Lower lobe of right lung (tissue), 2 donors: ENCODE results near the gene HAGHL. TPM values are rescaled to one million over a fixed set of nuclear protein-coding genes. Genes with fewer than 3 reads are reported as not detected.

Experiments used
- ATAC-seq, 2 donors: fragments of 200-7000 bp; cut with Tn5 transposase; one replicate each; pipeline ENCODE4 v1.9.1; 2020 to 2022; ENCODE audit warnings: mild to moderate bottlenecking in 2 of 2, moderate library complexity in 2 of 2
- DNase-seq: peaks from one replicate; pipeline ENCODE4 v3.0.0-alpha.2; 2020
- H3K27ac ChIP-seq: fragments of 200-600 bp; one replicate; pipeline ENCODE4 v1.8.0; 2022
- H3K27me3 ChIP-seq: fragments of 200-600 bp; one replicate; pipeline ENCODE4 v1.8.0; 2022; ENCODE audit warnings: low read depth
- H3K36me3 ChIP-seq: fragments of 200-600 bp; one replicate; pipeline ENCODE4 v1.8.0; 2022; ENCODE audit warnings: mild to moderate bottlenecking
- H3K4me1 ChIP-seq: fragments of 200-600 bp; one replicate; pipeline ENCODE4 v1.8.0; 2022
- H3K4me3 ChIP-seq: fragments of 200-600 bp; one replicate; pipeline ENCODE4 v1.8.0; 2022; ENCODE audit warnings: mild to moderate bottlenecking
- H3K9me3 ChIP-seq: fragments of 200-600 bp; one replicate; pipeline ENCODE4 v1.8.0; 2022
- CTCF ChIP-seq: fragments of 200-600 bp; IDR thresholded peaks from one replicate; pipeline ENCODE4 v1.8.0; 2022; ENCODE audit warnings: antibody characterized with exemption, mild to moderate bottlenecking
- intact Hi-C: fragments of 100-400 bp; cut with DNase I; formaldehyde crosslinking; loops from one replicate; pipeline ENCODE4 v1.11.0; 2022
- total RNA-seq: library from RNA; stranded (reverse); fragmentation: NEBNext Ultra II Directional; extraction: Animal tissue kit (Norgen Biotek cat#: 25700); gene quantifications from one replicate; pipeline ENCODE4 v1.2.1, GENCODE V29; 2021
- donor health status: DM: no; HTN: yes; CAD: no; lungs with severe emphysema.

The HAGHL gene
- total RNA-seq, 1 donor from 2014 or later = 15.6 TPM

- peaks cover 91% of the 10 kb centered on the region for H3K27me3 ChIP-seq
- peaks cover 11% of the 10 kb centered on the region for H3K4me1 ChIP-seq
- H3K4me3 ChIP-seq = no peak overlapping the region
- no peak for TF ChIP-seq CTCF
- intact Hi-C loops = no loop called here
- no peak for ATAC-seq
- H3K36me3 ChIP-seq = no peaks in the 10 kb centered on the region
- H3K9me3 ChIP-seq = no peaks in the 10 kb centered on the region
- no peak for DNase-seq
- no peak overlapping the region for H3K27ac ChIP-seq
Measured at GRCh38 chr16:704552-705380, 22.1 kb upstream of the HAGHL start.

- ATAC-seq = no peak
- no peak for TF ChIP-seq CTCF
- intact Hi-C loops = no loop called here
- Histone ChIP-seq H3K27me3 (peaks cover 91% of the 10 kb centered on the region), H3K36me3 (no peaks in the 10 kb centered on the region), H3K4me1 (peaks cover 11% of the 10 kb centered on the region), H3K27ac (no peak within 1 kb of the TSS), H3K4me3 (no peak within 1 kb of the TSS), H3K9me3 (no peaks in the 10 kb centered on the region)
- no peak for DNase-seq
Measured at GRCh38 chr16:705431-706188, 21.3 kb upstream of the HAGHL start, which contains the start of gene FBXL16. Gene FBXL16, minus strand, starts transcription at chr16:705801. Its CDS starts 8,396 bp downstream, at chr16:697405.

DNA sequence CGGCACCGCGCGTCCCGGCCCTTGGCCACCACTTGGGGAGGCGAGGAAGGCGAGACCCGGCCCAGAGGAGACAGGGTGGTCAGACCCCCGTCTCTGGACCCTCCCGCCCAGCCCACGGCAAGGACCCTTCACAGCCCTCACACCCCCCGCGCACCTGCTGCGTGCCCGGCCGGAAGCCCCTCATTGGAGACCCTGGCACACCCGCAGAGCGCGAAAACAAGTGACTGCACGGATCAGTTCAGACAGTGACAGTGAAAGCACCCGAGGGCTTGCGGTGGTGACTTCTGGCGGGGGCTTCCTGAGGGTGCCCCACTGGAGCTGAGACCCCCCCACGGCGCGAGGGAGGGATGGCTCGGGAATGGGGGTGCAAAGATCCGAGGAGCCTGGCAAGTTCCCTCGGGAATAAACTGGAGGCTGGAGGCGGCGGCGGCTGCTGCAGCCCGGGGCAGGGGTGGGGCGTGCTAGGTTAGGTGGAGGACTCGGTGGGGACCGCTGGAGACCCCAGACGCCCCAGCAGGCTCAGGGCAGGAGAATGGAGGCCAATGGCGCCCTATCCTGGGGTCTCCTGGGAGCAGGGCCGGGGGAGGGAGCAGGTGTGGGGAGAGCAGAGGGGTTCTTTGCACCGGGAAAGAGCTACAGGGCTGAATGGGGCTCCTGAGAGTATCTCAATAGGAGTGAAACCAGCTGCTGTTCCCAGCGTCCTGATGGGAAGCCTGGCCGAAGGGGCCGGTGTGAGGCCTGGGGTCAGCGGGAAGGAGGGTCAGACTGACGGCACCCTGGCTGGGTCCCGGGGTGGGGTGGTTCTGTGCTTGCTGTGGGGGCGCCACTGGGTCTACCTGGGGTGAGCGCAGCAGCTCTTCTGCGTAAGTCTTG lies 20.5 kb upstream of the HAGHL start:
- H3K27ac ChIP-seq = no peak overlapping the region
- no peak for ATAC-seq
- intact Hi-C loops = no loop called here

DNA sequence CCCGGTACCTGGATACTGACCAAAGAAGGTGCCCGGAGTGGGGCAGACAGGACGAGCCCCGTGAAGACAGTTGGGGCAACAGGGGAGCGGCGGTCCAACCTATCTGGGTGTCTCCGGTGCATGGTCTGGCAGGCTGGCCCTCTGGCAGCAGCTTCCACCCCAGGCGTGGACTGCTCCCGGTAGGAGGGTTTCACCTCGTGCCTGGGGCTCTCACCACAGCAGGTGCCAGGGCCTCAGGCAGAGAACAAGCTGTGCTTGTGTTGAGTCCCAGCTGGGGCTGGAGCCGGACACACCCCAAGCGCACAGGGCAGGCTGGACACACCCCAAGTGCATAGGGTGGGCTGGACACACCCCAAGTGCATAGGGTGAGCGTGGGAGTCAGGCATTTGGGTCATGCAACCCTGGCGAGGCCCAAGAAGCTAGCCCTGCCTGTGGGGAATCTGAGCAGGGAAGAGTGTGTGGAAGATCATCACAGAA lies 19.8 kb upstream of the HAGHL start:
- ATAC-seq (no peak), DNase-seq (no peak)

More for the DNA sequence above, 20.5 kb upstream of the HAGHL start:
- no peak overlapping the region for H3K4me3 ChIP-seq
- no peaks in the 10 kb centered on the region for H3K36me3 ChIP-seq
- H3K4me1 ChIP-seq = peaks cover 5% of the 10 kb centered on the region
- DNase-seq = no peak
- no peak for TF ChIP-seq CTCF
- no peaks in the 10 kb centered on the region for H3K9me3 ChIP-seq
- H3K27me3 ChIP-seq = peaks cover 91% of the 10 kb centered on the region

More for the DNA sequence above, 19.8 kb upstream of the HAGHL start:
- intact Hi-C loops = no loop called here
- Histone ChIP-seq H3K9me3 (no peaks in the 10 kb centered on the region), H3K36me3 (no peaks in the 10 kb centered on the region), H3K27me3 (peaks cover 91% of the 10 kb centered on the region), H3K4me3 (no peak overlapping the region), H3K4me1 (peaks cover 5% of the 10 kb centered on the region), H3K27ac (no peak overlapping the region)
- no peak for TF ChIP-seq CTCF
